MCF 10A (cell line): ENCODE results near the gene OR2T3. TPM values are rescaled to one million over a fixed set of nuclear protein-coding genes. Genes with fewer than 3 reads are reported as not detected.
"Not testable (repeated sequence)": the region's sequence is repeated elsewhere in the genome, so short reads cannot be mapped to it uniquely, and the experiment has no call there.

Experiments
- BruUV-seq: library from RNA; stranded (reverse); fragments of 400-500 nt; replicated peaks from 2 replicates; lab custom pipeline; 2021; lab: Mats Ljungman, UMichigan
- CTCF ChIA-PET: fragments of 300-600 bp; sonication (Branson Sonifier 250); formaldehyde crosslinking; extraction: SDS; loops from one replicate; lab custom pipeline; 2021; ENCODE audit warnings: antibody characterized with exemption, inconsistent platforms; lab: Yijun Ruan, JAX
- POLR2A ChIA-PET: fragments of 300-600, 350-650 bp; sonication (Branson Sonifier 250); formaldehyde crosslinking; extraction: SDS; loops from one replicate; lab custom pipeline; 2020; ENCODE audit warnings: antibody characterized with exemption, inconsistent platforms; lab: Yijun Ruan, JAX
- DNase-seq: peaks from one replicate; pipeline ENCODE4 v3.0.0-alpha.2; 2018; ENCODE audit not compliant: unreplicated experiment
- H3K27ac Mint-ChIP-seq: one replicate; pipeline ENCODE4 v1.8.0; 2022; ENCODE audit warnings: mild to moderate bottlenecking, low read depth, mixed read lengths; ENCODE audit not compliant: unreplicated experiment
- H3K27me3 Mint-ChIP-seq: one replicate; pipeline ENCODE4 v1.8.0; 2022; ENCODE audit warnings: mixed read lengths; ENCODE audit not compliant: insufficient read depth, unreplicated experiment
- H3K36me3 Mint-ChIP-seq: one replicate; pipeline ENCODE4 v1.8.0; 2022; ENCODE audit warnings: mild to moderate bottlenecking, moderate library complexity, mixed read lengths; ENCODE audit not compliant: insufficient read depth, unreplicated experiment
- H3K4me1 Mint-ChIP-seq: one replicate; pipeline ENCODE4 v1.8.0; 2022; ENCODE audit warnings: mixed read lengths; ENCODE audit not compliant: insufficient read depth, unreplicated experiment
- H3K4me3 Mint-ChIP-seq: one replicate; pipeline ENCODE4 v1.8.0; 2022; ENCODE audit warnings: mild to moderate bottlenecking, moderate library complexity, mixed read lengths; ENCODE audit not compliant: unreplicated experiment
- H3K9me3 Mint-ChIP-seq: one replicate; pipeline ENCODE4 v1.8.0; 2022; ENCODE audit warnings: mixed read lengths; ENCODE audit not compliant: unreplicated experiment
- CTCF ChIP-seq: fragments of 200-600 bp; IDR thresholded peaks from one replicate; pipeline ENCODE4 v1.8.0; 2022; ENCODE audit warnings: antibody characterized with exemption, mild to moderate bottlenecking; ENCODE audit not compliant: unreplicated experiment
- intact Hi-C: fragments of 100-400 bp; cut with micrococcal nuclease; formaldehyde crosslinking; loops from 2 replicates; pipeline ENCODE4 v1.14.1; 2022
- total RNA-seq: library from RNA; stranded (reverse); gene quantifications from 2 replicates; pipeline ENCODE4 v1.2.3, GENCODE V29; 2022

The OR2T3 gene
- total RNA-seq, 1 experiment from 2014 or later: not detected

GRCh38 chr1:248455045-248455444, 18.1 kb upstream of the OR2T3 start:
- not testable (repeated sequence) for BruUV-seq

GRCh38 chr1:248456635-248457034, 16.5 kb upstream of the OR2T3 start:
- H3K4me1 Mint-ChIP-seq, BruUV-seq, intact Hi-C loops: not testable (repeated sequence)

More at GRCh38 chr1:248455045-248455444, 18.1 kb upstream of the OR2T3 start:
- intact Hi-C loops, CTCF ChIA-PET, H3K27ac Mint-ChIP-seq, DNase-seq, POLR2A ChIA-PET, H3K4me3 Mint-ChIP-seq, H3K4me1 Mint-ChIP-seq, H3K36me3 Mint-ChIP-seq, H3K27me3 Mint-ChIP-seq, H3K9me3 Mint-ChIP-seq: not testable (repeated sequence)

GRCh38 chr1:248459117-248459516, 14.0 kb upstream of the OR2T3 start:
- peaks cover 12% of the 10 kb centered on the region for H3K4me1 Mint-ChIP-seq
- H3K9me3 Mint-ChIP-seq, intact Hi-C loops, H3K27me3 Mint-ChIP-seq, POLR2A ChIA-PET, H3K4me3 Mint-ChIP-seq, H3K27ac Mint-ChIP-seq, CTCF ChIA-PET, BruUV-seq, H3K36me3 Mint-ChIP-seq: not testable (repeated sequence)
- DNase-seq: peak; percentile 6

More at GRCh38 chr1:248456635-248457034, 16.5 kb upstream of the OR2T3 start:
- H3K27me3 Mint-ChIP-seq, H3K9me3 Mint-ChIP-seq, POLR2A ChIA-PET, H3K36me3 Mint-ChIP-seq, H3K4me3 Mint-ChIP-seq, H3K27ac Mint-ChIP-seq, DNase-seq, CTCF ChIA-PET: not testable (repeated sequence)

GRCh38 chr1:248471154-248471553, 2.0 kb upstream of the OR2T3 start:
- intact Hi-C loops: no loop called here
- CTCF ChIA-PET: interaction anchor here (0.6 to 0.9 kb wide), 4 partner anchors 55 to 300 kb away, joined by 3 read pairs; no protein-coding TSS in a partner anchor
- BruUV-seq: no TSS peak
- Mint-ChIP-seq H3K27ac (no peak overlapping the region), H3K4me1 (peaks cover 8% of the 10 kb centered on the region), H3K9me3 (no peaks in the 10 kb centered on the region), H3K36me3 (no peaks in the 10 kb centered on the region), H3K27me3 (peaks cover 34% of the 10 kb centered on the region), H3K4me3 (no peak overlapping the region)
- DNase-seq: no peak
- no peak for TF ChIP-seq CTCF
- POLR2A ChIA-PET: interaction anchor here (0.6 kb wide), 1 partner anchor 709 kb away, joined by 3 read pairs; no protein-coding TSS in a partner anchor

- CTCF ChIA-PET, intact Hi-C loops, POLR2A ChIA-PET, H3K4me1 Mint-ChIP-seq, H3K4me3 Mint-ChIP-seq, BruUV-seq, H3K27ac Mint-ChIP-seq, DNase-seq, H3K36me3 Mint-ChIP-seq, H3K9me3 Mint-ChIP-seq: not testable (repeated sequence)
- H3K27me3 Mint-ChIP-seq: peaks cover 41% of the 10 kb centered on the region
Observed at GRCh38 chr1:248472111-248472510, 1.0 kb upstream of the OR2T3 start.

- H3K4me1 Mint-ChIP-seq, BruUV-seq, H3K4me3 Mint-ChIP-seq, DNase-seq, POLR2A ChIA-PET, H3K36me3 Mint-ChIP-seq, CTCF ChIA-PET, H3K9me3 Mint-ChIP-seq, H3K27ac Mint-ChIP-seq, intact Hi-C loops: not testable (repeated sequence)
- H3K27me3 Mint-ChIP-seq: peaks cover 65% of the 10 kb centered on the region
Observed at GRCh38 chr1:248475660-248476059, 2.5 kb downstream of the OR2T3 start.

GRCh38 chr1:248481686-248482579, 8.8 kb downstream of the OR2T3 start:
- intact Hi-C loops, H3K27ac Mint-ChIP-seq, H3K36me3 Mint-ChIP-seq, H3K4me1 Mint-ChIP-seq, DNase-seq, BruUV-seq, POLR2A ChIA-PET, CTCF ChIA-PET, H3K9me3 Mint-ChIP-seq: not testable (repeated sequence)
- Mint-ChIP-seq H3K27me3 (peaks cover 50% of the 10 kb centered on the region), H3K4me3 (peak overlapping the region; percentile 22)

- H3K27ac Mint-ChIP-seq, DNase-seq, CTCF ChIA-PET, POLR2A ChIA-PET, H3K4me3 Mint-ChIP-seq, H3K9me3 Mint-ChIP-seq, intact Hi-C loops, H3K4me1 Mint-ChIP-seq, H3K27me3 Mint-ChIP-seq, H3K36me3 Mint-ChIP-seq, BruUV-seq: not testable (repeated sequence)
Observed at GRCh38 chr1:248488289-248488688, 15.1 kb downstream of the OR2T3 start, which contains the start of gene OR2T5. OR2T5 (plus strand) TSS chr1:248488589; CDS start chr1:248488589, 0 bp downstream.
